ENCODE results near the gene PTPRE.
A peak's percentile ranks its signal among the peaks of the same experiment; 100 is the strongest.

Gene PTPRE

DNA sequence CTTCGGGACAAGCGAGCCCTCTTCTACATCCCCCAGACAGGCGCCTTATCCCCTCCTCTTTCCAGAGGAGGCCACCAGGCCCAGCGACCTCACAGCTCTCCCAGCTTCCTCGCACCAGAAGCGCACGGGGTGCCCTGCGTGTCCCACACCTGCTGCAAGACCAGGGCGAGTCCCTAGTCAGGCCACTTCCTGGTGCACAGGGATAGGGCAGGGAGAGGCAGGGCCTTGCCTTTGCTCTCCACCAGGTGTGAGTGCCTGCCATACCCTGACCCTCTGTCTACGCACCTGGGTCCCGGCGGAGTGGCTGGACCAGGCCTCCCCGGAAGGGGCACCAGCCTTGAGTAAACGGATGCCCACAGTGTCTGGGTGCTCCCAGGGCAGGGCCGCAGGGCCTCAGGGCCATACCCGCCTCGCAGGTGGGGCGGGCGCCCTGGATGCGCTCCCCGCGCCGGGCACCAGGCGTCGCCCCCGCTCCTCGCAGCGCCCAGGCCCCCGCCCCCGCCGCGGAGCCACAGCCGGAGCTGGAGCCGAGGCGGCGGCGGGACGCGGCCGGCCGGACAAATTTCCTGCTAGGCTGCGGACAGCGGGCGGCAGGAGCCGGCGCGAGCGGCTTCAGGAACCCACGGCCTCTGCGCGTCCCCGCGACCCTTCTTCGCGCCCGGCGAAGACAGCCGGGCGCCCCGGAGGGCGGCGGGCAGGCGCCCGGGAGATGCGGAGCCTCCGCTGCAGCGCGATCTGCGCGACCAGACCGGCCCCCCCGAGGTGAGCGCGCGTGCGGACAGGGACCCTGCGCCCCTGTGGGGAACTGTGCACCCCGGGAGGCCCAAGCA lies at the start of gene PTPRE:
TSS of gene PTPRE (plus strand) at position 556 of the 830 bp plus-strand sequence. CDS start 133,779 bp downstream, outside the sequence.
- ChIA-PET CTCF (interaction anchor here (1.3 to 2.2 kb wide), 5 partner anchors 32 to 164 kb away, joined by 3 to 9 read pairs (median 5); no protein-coding TSS in a partner anchor), POLR2A (no interaction called here)

DNA sequence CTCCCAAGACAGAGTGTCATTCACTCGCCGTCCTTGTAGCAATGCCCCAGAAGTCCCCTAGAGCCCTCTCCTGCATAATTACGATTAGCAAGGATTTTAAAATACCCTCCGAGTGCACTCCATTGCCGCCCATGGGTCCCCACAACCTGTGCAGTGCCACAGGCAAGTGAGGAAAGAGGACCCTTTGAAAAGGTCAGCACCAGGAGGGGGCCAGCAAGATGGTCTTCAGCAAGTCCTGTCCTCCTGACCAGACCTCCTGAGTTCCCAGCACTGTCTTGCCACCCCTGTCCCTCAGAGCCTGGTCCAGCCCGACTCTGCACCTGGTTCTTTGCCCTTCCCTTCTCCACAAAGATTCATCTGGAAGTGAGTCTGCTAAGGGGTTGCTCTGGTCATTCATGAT lies 46.3 kb upstream of the PTPRE start:
- TF ChIP-seq, protein P1, sequence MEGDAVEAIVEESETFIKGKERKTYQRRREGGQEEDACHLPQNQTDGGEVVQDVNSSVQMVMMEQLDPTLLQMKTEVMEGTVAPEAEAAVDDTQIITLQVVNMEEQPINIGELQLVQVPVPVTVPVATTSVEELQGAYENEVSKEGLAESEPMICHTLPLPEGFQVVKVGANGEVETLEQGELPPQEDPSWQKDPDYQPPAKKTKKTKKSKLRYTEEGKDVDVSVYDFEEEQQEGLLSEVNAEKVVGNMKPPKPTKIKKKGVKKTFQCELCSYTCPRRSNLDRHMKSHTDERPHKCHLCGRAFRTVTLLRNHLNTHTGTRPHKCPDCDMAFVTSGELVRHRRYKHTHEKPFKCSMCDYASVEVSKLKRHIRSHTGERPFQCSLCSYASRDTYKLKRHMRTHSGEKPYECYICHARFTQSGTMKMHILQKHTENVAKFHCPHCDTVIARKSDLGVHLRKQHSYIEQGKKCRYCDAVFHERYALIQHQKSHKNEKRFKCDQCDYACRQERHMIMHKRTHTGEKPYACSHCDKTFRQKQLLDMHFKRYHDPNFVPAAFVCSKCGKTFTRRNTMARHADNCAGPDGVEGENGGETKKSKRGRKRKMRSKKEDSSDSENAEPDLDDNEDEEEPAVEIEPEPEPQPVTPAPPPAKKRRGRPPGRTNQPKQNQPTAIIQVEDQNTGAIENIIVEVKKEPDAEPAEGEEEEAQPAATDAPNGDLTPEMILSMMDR (IDR thresholded peaks at IDR 0.05; ENCODE audit: control extremely low read depth, extremely low read depth, low read depth, missing control alignments): no peak
- ChIA-PET CTCF (no interaction called here), POLR2A (no interaction called here)
- no peak for DNase-seq (ENCODE audit: extremely low spot score)

More for the DNA sequence above, at the start of gene PTPRE:
- TF ChIP-seq, protein P1 (IDR thresholded peaks at IDR 0.05; ENCODE audit: control extremely low read depth, extremely low read depth, low read depth, missing control alignments): peak; percentile 22
- peak; percentile 67 for DNase-seq (ENCODE audit: extremely low spot score)

GRCh38 chr10:127863231-127863825 lies 43.6 kb upstream of the PTPRE start:
- ChIA-PET POLR2A (no interaction called here), CTCF (interaction anchor here (1.1 kb wide), 1 partner anchor 9 kb away, joined by 4 read pairs; no protein-coding TSS in a partner anchor)
- TF ChIP-seq, protein P1 (IDR thresholded peaks at IDR 0.05; ENCODE audit: control extremely low read depth, extremely low read depth, low read depth, missing control alignments): no peak
- no peak for DNase-seq (ENCODE audit: extremely low spot score)

- DNase-seq (ENCODE audit: extremely low spot score): no peak
- POLR2A ChIA-PET: no interaction called here
- TF ChIP-seq, protein P1 (IDR thresholded peaks at IDR 0.05; ENCODE audit: control extremely low read depth, extremely low read depth, low read depth, missing control alignments): no peak
- CTCF ChIA-PET: no interaction called here
Measured at GRCh38 chr10:127866276-127867013, 40.5 kb upstream of the PTPRE start.

- TF ChIP-seq, protein P1 (IDR thresholded peaks at IDR 0.05; ENCODE audit: control extremely low read depth, extremely low read depth, low read depth, missing control alignments): no peak
- no peak for DNase-seq (ENCODE audit: extremely low spot score)
- ChIA-PET POLR2A (no interaction called here), CTCF (interaction anchor here (1.5 kb wide), 1 partner anchor 13 kb away, joined by 6 read pairs; no protein-coding TSS in a partner anchor)
Measured at GRCh38 chr10:127867805-127868204, 39.1 kb upstream of the PTPRE start.

DNA sequence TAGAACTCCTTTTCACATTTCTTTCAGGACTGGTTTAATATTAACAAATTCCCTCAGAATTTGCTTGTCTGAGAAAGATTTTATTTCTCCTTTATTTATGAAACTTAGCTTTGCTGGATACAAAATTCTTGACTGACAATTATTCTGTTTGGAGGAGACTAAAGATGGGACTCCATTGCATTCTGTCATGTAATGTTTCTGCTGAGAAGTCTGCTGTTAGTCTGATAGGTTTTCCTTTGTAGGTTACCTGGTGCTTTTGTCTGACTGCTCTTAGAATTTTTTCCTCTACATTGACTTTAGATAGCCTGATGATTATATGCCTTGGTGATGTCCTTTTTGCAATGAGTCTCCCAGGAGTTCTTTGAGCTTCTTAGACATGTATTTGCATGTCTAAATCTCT lies 37.6 kb upstream of the PTPRE start:
- ChIA-PET CTCF (interaction anchor here (1.3 kb wide), 1 partner anchor 16 kb away, joined by 3 read pairs; no protein-coding TSS in a partner anchor), POLR2A (no interaction called here)
- TF ChIP-seq, protein P1 (IDR thresholded peaks at IDR 0.05; ENCODE audit: control extremely low read depth, extremely low read depth, low read depth, missing control alignments): no peak
- no peak for DNase-seq (ENCODE audit: extremely low spot score)
